H9 (cell line): ENCODE measurements around the gene GPR37L1. TPM values are rescaled to one million over a fixed set of nuclear protein-coding genes. Genes with fewer than 3 reads are reported as not detected.

Experiments
- DNase-seq: peaks from one replicate; pipeline ENCODE4 v3.0.0-alpha.2; 2017
- H2AFZ ChIP-seq: one replicate; pipeline ENCODE4 v1.6.1; 2013; ENCODE audit warnings: mild to moderate bottlenecking, low read length, control low read depth, moderate library complexity
- H2AK5ac ChIP-seq: 2 replicates; pipeline ENCODE4 v1.6.1; 2013; ENCODE audit warnings: low read length, control low read depth, mixed read lengths; ENCODE audit not compliant: insufficient read length
- H2BK120ac ChIP-seq: one replicate; pipeline ENCODE4 v1.6.1; 2013; ENCODE audit warnings: low read depth, mild to moderate bottlenecking, low read length, control low read depth, inconsistent platforms; ENCODE audit not compliant: poor library complexity, severe bottlenecking
- H2BK12ac ChIP-seq: 2 replicates; pipeline ENCODE4 v1.6.1; 2013; ENCODE audit warnings: low read length, control low read depth, mixed read lengths, low read depth; ENCODE audit not compliant: insufficient read length
- H2BK15ac ChIP-seq: 2 replicates; pipeline ENCODE4 v1.6.1; 2013; ENCODE audit warnings: low read depth, low read length, control low read depth
- H2BK20ac ChIP-seq: one replicate; pipeline ENCODE4 v1.6.1; 2013; ENCODE audit warnings: low read depth, mild to moderate bottlenecking, low read length, control low read depth, inconsistent platforms; ENCODE audit not compliant: poor library complexity, severe bottlenecking
- H2BK5ac ChIP-seq: 2 replicates; pipeline ENCODE4 v1.6.1; 2013; ENCODE audit warnings: low read length, control low read depth, mixed read lengths; ENCODE audit not compliant: insufficient read length
- H3K14ac ChIP-seq: 2 replicates; pipeline ENCODE4 v1.6.1; 2013; ENCODE audit warnings: low read length, control low read depth; ENCODE audit not compliant: insufficient read depth
- H3K18ac ChIP-seq: 2 replicates; pipeline ENCODE4 v1.6.1; 2013; ENCODE audit warnings: low read depth, mild to moderate bottlenecking, mixed read lengths, low read length, control low read depth; ENCODE audit not compliant: insufficient read length
- H3K23ac ChIP-seq: 2 replicates; pipeline ENCODE4 v1.6.1; 2013; ENCODE audit warnings: low read length, control low read depth, mixed read lengths, low read depth; ENCODE audit not compliant: insufficient read length
- H3K23me2 ChIP-seq: 2 replicates; pipeline ENCODE4 v1.6.1; 2013; ENCODE audit warnings: low read depth, mild to moderate bottlenecking, mixed read lengths, low read length, control low read depth; ENCODE audit not compliant: insufficient read length, poor library complexity, severe bottlenecking
- H3K27ac ChIP-seq: 2 replicates; pipeline ENCODE4 v1.5.1; 2013; ENCODE audit warnings: low read length, control low read depth, mixed read lengths, low read depth; ENCODE audit not compliant: insufficient read length
- H3K27me3 ChIP-seq: 2 replicates; pipeline ENCODE4 v1.6.1; 2013; ENCODE audit warnings: low read length, control low read depth, inconsistent platforms; ENCODE audit not compliant: insufficient read depth
- H3K4ac ChIP-seq: 2 replicates; pipeline ENCODE4 v1.6.1; 2013; ENCODE audit warnings: low read depth, mild to moderate bottlenecking, control low read depth, inconsistent platforms, low read length, moderate library complexity
- H3K4me1 ChIP-seq: 2 replicates; pipeline ENCODE4 v1.6.1; 2013; ENCODE audit warnings: low read length, control low read depth, inconsistent platforms; ENCODE audit not compliant: insufficient read depth
- H3K4me2 ChIP-seq: 2 replicates; pipeline ENCODE4 v1.6.1; 2013; ENCODE audit warnings: low read length, control low read depth, mixed read lengths; ENCODE audit not compliant: insufficient read length, insufficient read depth
- H3K56ac ChIP-seq: 2 replicates; pipeline ENCODE4 v1.6.1; 2013; ENCODE audit warnings: low read depth, mild to moderate bottlenecking, mixed read lengths, low read length, control low read depth; ENCODE audit not compliant: insufficient read length
- H3K79me1 ChIP-seq: 2 replicates; pipeline ENCODE4 v1.6.1; 2013; ENCODE audit warnings: low read depth, mild to moderate bottlenecking, moderate library complexity, low read length, control low read depth, inconsistent platforms; ENCODE audit not compliant: insufficient read depth, poor library complexity, severe bottlenecking
- H3K79me2 ChIP-seq: 2 replicates; pipeline ENCODE4 v1.6.1; 2013; ENCODE audit warnings: low read length, control low read depth, inconsistent platforms; ENCODE audit not compliant: insufficient read depth
- H3K9ac ChIP-seq: 2 replicates; pipeline ENCODE4 v1.6.1; 2013; ENCODE audit warnings: low read length, control low read depth, mixed read lengths; ENCODE audit not compliant: insufficient read length; ENCODE audit errors: extremely low read depth
- H3K9me3 ChIP-seq: one replicate; pipeline ENCODE4 v1.6.1; 2013; ENCODE audit warnings: low read depth, low read length, inconsistent platforms; ENCODE audit not compliant: control insufficient read depth
- H3T11ph ChIP-seq: one replicate; pipeline ENCODE4 v1.6.1; 2013; ENCODE audit warnings: mild to moderate bottlenecking, low read length, control low read depth, inconsistent platforms
- H4K20me1 ChIP-seq: one replicate; pipeline ENCODE4 v1.6.1; 2013; ENCODE audit not compliant: control insufficient read depth, insufficient read length, insufficient read depth
- H4K5ac ChIP-seq: 2 replicates; pipeline ENCODE4 v1.6.1; 2013; ENCODE audit warnings: low read depth, mild to moderate bottlenecking, mixed read lengths, low read length, control low read depth; ENCODE audit not compliant: insufficient read length
- H4K8ac ChIP-seq: replicated peaks from 2 replicates; pipeline ENCODE4 v1.6.1; 2013; ENCODE audit warnings: low read length, control low read depth, mixed read lengths, low read depth; ENCODE audit not compliant: insufficient read length
- H4K91ac ChIP-seq: 2 replicates; pipeline ENCODE4 v1.6.1; 2013; ENCODE audit warnings: low read depth, mild to moderate bottlenecking, moderate library complexity, mixed read lengths, low read length, control low read depth; ENCODE audit not compliant: insufficient read length
- H3K27ac Mint-ChIP-seq, 3 experiments: 2 replicates in 2 of 3; 3 replicates in 1 of 3; pipeline ENCODE4 v1.8.0; 2020 to 2021; ENCODE audit warnings: mixed read lengths in 3 of 3, mild to moderate bottlenecking in 1 of 3, moderate library complexity in 1 of 3
- H3K27me3 Mint-ChIP-seq: 2 replicates; pipeline ENCODE4 v1.8.0; 2021; ENCODE audit warnings: low read depth, mild to moderate bottlenecking, moderate library complexity, mixed read lengths
- H3K36me3 Mint-ChIP-seq, 3 experiments: 2 replicates in 2 of 3; 3 replicates in 1 of 3; pipeline ENCODE4 v1.8.0; 2020 to 2021; ENCODE audit warnings: low read depth in 3 of 3, mixed read lengths in 3 of 3; ENCODE audit not compliant: insufficient read depth in 1 of 3
- H3K4me1 Mint-ChIP-seq, 2 experiments: 2 replicates each; pipeline ENCODE4 v1.8.0; 2020; ENCODE audit warnings: mixed read lengths in 2 of 2
- H3K4me3 Mint-ChIP-seq, 2 experiments: 2 replicates in 1 of 2; 3 replicates in 1 of 2; pipeline ENCODE4 v1.8.0; 2020 to 2021; ENCODE audit warnings: mild to moderate bottlenecking in 2 of 2, mixed read lengths in 2 of 2, moderate library complexity in 1 of 2
- H3K9me3 Mint-ChIP-seq, 2 experiments: 2 replicates in 1 of 2; 3 replicates in 1 of 2; pipeline ENCODE4 v1.8.0; 2020; ENCODE audit warnings: mild to moderate bottlenecking in 2 of 2, mixed read lengths in 2 of 2, moderate library complexity in 1 of 2
- CTCF ChIP-seq: fragments of 200-600 bp; sonication (generic); conservative IDR thresholded peaks from 3 replicates; pipeline ENCODE4 v1.8.0; 2021; ENCODE audit warnings: antibody characterized with exemption, mild to moderate bottlenecking
- WGBS: extraction: QIAGEN DNeasy Blood & Tissue Kit; methylation state at CpG from one replicate; pipeline ENCODE4 v1.1.7; 2013; ENCODE audit warnings: missing lambda C conversion rate, low lambda C conversion rate, mixed read lengths; ENCODE audit not compliant: insufficient read length; ENCODE audit errors: extremely low coverage; 5-methylcytosine and 5-hydroxymethylcytosine counted together
- total RNA-seq: library from RNA; stranded (reverse); gene quantifications from 2 replicates; pipeline ENCODE4 v1.2.1, GENCODE V29; 2021

The GPR37L1 gene
- total RNA-seq, 1 experiment from 2014 or later: 0.11 TPM

- DNase-seq: peak; percentile 73
- H2BK15ac ChIP-seq: no peak overlapping the region
- H3K23ac ChIP-seq: no peak overlapping the region
- peak overlapping the region; percentile 32 for H3K4me2 ChIP-seq
- no peaks in the 10 kb centered on the region for H3K27me3 ChIP-seq
- no peak overlapping the region for H3T11ph ChIP-seq
- H3K4me1 Mint-ChIP-seq: peaks cover 45 to 57% of the 10 kb centered on the region in 2 experiments
- no peak overlapping the region for H2BK20ac ChIP-seq
- peak overlapping the region; percentile 85 for H3K27ac ChIP-seq
- no peak overlapping the region for H2BK5ac ChIP-seq
- peak overlapping the region; percentile 14 to 58 for H3K4me3 Mint-ChIP-seq
- no peaks in the 10 kb centered on the region for H4K20me1 ChIP-seq
- H3K79me2 ChIP-seq: no peaks in the 10 kb centered on the region
- no peaks in the 10 kb centered on the region for H3K79me1 ChIP-seq
- H3K4ac ChIP-seq: no peak overlapping the region
- peaks cover 3% of the 10 kb centered on the region for H3K27me3 Mint-ChIP-seq
- H3K4me1 ChIP-seq: peaks cover 13% of the 10 kb centered on the region; the same call in 1 of the 2 replicates
- no peak overlapping the region for H3K56ac ChIP-seq
- no peak overlapping the region for H4K91ac ChIP-seq
- WGBS: no CpG with 5 or more reads among the region's 7 CpGs
- H3K14ac ChIP-seq: peak overlapping the region; percentile 36; the same call in 1 of the 2 replicates
- no peak overlapping the region for H2BK120ac ChIP-seq
- H3K27ac Mint-ChIP-seq: peak overlapping the region; percentile 60 to 93 (median 76); a peak in 6 of 7 replicates
- TF ChIP-seq CTCF: no peak
- H2AK5ac ChIP-seq: peak overlapping the region; percentile 26
- H4K8ac ChIP-seq: no peak overlapping the region
- no peak overlapping the region for H2AFZ ChIP-seq
- no peak overlapping the region for H3K9ac ChIP-seq
- no peaks in the 10 kb centered on the region for H3K36me3 Mint-ChIP-seq
- H3K9me3 ChIP-seq: no peaks in the 10 kb centered on the region
- no peaks in the 10 kb centered on the region; a peak in 1 of 5 replicates for H3K9me3 Mint-ChIP-seq
- no peak overlapping the region for H2BK12ac ChIP-seq
- no peaks in the 10 kb centered on the region for H3K23me2 ChIP-seq
- H3K18ac ChIP-seq: peak overlapping the region; percentile 33
- peak overlapping the region; percentile 18 for H4K5ac ChIP-seq
Observed at GRCh38 chr1:202085682-202086373, 36.9 kb upstream of the GPR37L1 start.
